HepG2 (cell line): ENCODE measurements around the gene MDP1. TPM values are rescaled to one million over a fixed set of nuclear protein-coding genes. Genes with fewer than 3 reads are reported as not detected.

Source experiments
- ARID2 ChIP-seq: sonication (generic); formaldehyde crosslinking; IDR thresholded peaks from 2 replicates; pipeline ENCODE4 v1.8.1; 2022; ENCODE audit warnings: mild to moderate bottlenecking, missing genetic modification reagents, borderline replicate concordance
- HMGA1 ChIP-seq: sonication (generic); formaldehyde crosslinking; conservative IDR thresholded peaks from 2 replicates; pipeline ENCODE4 v1.4.0; 2020; ENCODE audit warnings: missing genetic modification reagents
- JDP2 ChIP-seq: sonication (generic); formaldehyde crosslinking; IDR thresholded peaks from 2 replicates; pipeline ENCODE4 v1.8.1; 2022; ENCODE audit warnings: missing genetic modification reagents, borderline replicate concordance
- MZF1 ChIP-seq: sonication (generic); formaldehyde crosslinking; IDR thresholded peaks from 2 replicates; pipeline ENCODE4 v1.8.1; 2023; ENCODE audit warnings: mild to moderate bottlenecking, missing genetic modification reagents, borderline replicate concordance
- RBAK ChIP-seq: sonication (generic); formaldehyde crosslinking; IDR thresholded peaks from 2 replicates; pipeline ENCODE4 v1.5.1; 2020; ENCODE audit warnings: mild to moderate bottlenecking, missing genetic modification reagents
- REPIN1 ChIP-seq: sonication (generic); formaldehyde crosslinking; IDR thresholded peaks from 2 replicates; pipeline ENCODE4 v1.8.0; 2022; ENCODE audit warnings: missing genetic modification reagents, low read depth, mild to moderate bottlenecking, borderline replicate concordance
- SNRNP70 ChIP-seq: fragments of 200-400 bp; formaldehyde crosslinking; IDR thresholded peaks from 2 replicates; pipeline ENCODE4 v1.6.1; 2017; ENCODE audit warnings: mild to moderate bottlenecking, low read depth, low read length, moderate library complexity
- THAP11 ChIP-seq: IDR thresholded peaks from 2 replicates; pipeline ENCODE4 v1.6.1; 2016; ENCODE audit warnings: missing biosample characterization, missing genetic modification reagents
- ZFYVE20 ChIP-seq: sonication (generic); formaldehyde crosslinking; IDR thresholded peaks from 2 replicates; pipeline ENCODE4 v1.8.0; 2023; ENCODE audit warnings: low read depth, mild to moderate bottlenecking, moderate library complexity, missing genetic modification reagents, borderline replicate concordance
- ZNF235 ChIP-seq: sonication (generic); formaldehyde crosslinking; IDR thresholded peaks from 2 replicates; pipeline ENCODE4 v1.8.1; 2023; ENCODE audit warnings: mild to moderate bottlenecking, missing genetic modification reagents, borderline replicate concordance
- ZNF253 ChIP-seq: sonication (generic); formaldehyde crosslinking; IDR thresholded peaks from 2 replicates; pipeline ENCODE4 v1.8.0; 2022; ENCODE audit warnings: mild to moderate bottlenecking, missing genetic modification reagents, borderline replicate concordance
- ZNF296 ChIP-seq: sonication (generic); formaldehyde crosslinking; conservative IDR thresholded peaks from 2 replicates; pipeline ENCODE4 v1.5.0; 2020; ENCODE audit warnings: mild to moderate bottlenecking, missing genetic modification reagents
- ZNF720 ChIP-seq: sonication (generic); formaldehyde crosslinking; IDR thresholded peaks from 2 replicates; pipeline ENCODE4 v1.4.0; 2020; ENCODE audit warnings: missing genetic modification reagents
- ZNF780A ChIP-seq: sonication (generic); formaldehyde crosslinking; IDR thresholded peaks from 2 replicates; pipeline ENCODE4 v1.8.0; 2022; ENCODE audit warnings: mild to moderate bottlenecking, missing genetic modification reagents, moderate library complexity
- polyA plus RNA-seq, 8 experiments: library from polyadenylated mRNA; depleted of rRNA in 3 of 8; stranded (reverse) in 7 of 8; unstranded in 1 of 8; fragments of >200 nt; fragmentation: Illumina TruSeq in 4 of 8; extraction: Trizol in 4 of 8; gene quantifications; 2 replicates each; pipeline versions ENCODE4 v1.2.1 to v1.2.3, GENCODE V29; 2011 to 2016; ENCODE audit warnings: low read depth in 4 of 8, missing spikeins in 1 of 8, mixed read lengths in 1 of 8; ENCODE audit not compliant: insufficient read depth in 1 of 8
- total RNA-seq, 5 experiments: library from RNA; depleted of rRNA; stranded (reverse); fragments of >200 nt; fragmentation: Illumina TruSeq; extraction: Trizol; gene quantifications; 2 replicates each; pipeline ENCODE4 v1.2.3, GENCODE V29; 2016; ENCODE audit warnings: low read depth in 1 of 5
- TF ChIP-seq, protein P1 (sequence below): sonication (generic); formaldehyde crosslinking; conservative IDR thresholded peaks from 2 replicates; pipeline ENCODE4 v1.4.0; 2020; ENCODE audit warnings: missing genetic modification reagents
- TF ChIP-seq, protein P2 (sequence below): sonication (generic); formaldehyde crosslinking; conservative IDR thresholded peaks from 2 replicates; pipeline ENCODE4 v1.8.0; 2022; ENCODE audit warnings: low read depth, missing genetic modification reagents
- TF ChIP-seq, protein P3 (sequence below): sonication (generic); formaldehyde crosslinking; IDR thresholded peaks from 2 replicates; pipeline ENCODE4 v1.4.0; 2020; ENCODE audit warnings: missing genetic modification reagents
- TF ChIP-seq, protein P4 (sequence below): IDR thresholded peaks from 2 replicates; pipeline ENCODE4 v1.6.1; 2016; ENCODE audit warnings: low read depth, borderline replicate concordance
- TF ChIP-seq, protein P5 (sequence below): sonication (generic); formaldehyde crosslinking; conservative IDR thresholded peaks from 2 replicates; pipeline ENCODE4 v1.4.0; 2020; ENCODE audit warnings: missing genetic modification reagents

The MDP1 gene
- total and polyA plus RNA-seq, 2 of the 13 experiments (the other 11 are each of a cell fraction or from before 2014, with no cell fraction given): 44.1 to 48.7 TPM

DNA sequence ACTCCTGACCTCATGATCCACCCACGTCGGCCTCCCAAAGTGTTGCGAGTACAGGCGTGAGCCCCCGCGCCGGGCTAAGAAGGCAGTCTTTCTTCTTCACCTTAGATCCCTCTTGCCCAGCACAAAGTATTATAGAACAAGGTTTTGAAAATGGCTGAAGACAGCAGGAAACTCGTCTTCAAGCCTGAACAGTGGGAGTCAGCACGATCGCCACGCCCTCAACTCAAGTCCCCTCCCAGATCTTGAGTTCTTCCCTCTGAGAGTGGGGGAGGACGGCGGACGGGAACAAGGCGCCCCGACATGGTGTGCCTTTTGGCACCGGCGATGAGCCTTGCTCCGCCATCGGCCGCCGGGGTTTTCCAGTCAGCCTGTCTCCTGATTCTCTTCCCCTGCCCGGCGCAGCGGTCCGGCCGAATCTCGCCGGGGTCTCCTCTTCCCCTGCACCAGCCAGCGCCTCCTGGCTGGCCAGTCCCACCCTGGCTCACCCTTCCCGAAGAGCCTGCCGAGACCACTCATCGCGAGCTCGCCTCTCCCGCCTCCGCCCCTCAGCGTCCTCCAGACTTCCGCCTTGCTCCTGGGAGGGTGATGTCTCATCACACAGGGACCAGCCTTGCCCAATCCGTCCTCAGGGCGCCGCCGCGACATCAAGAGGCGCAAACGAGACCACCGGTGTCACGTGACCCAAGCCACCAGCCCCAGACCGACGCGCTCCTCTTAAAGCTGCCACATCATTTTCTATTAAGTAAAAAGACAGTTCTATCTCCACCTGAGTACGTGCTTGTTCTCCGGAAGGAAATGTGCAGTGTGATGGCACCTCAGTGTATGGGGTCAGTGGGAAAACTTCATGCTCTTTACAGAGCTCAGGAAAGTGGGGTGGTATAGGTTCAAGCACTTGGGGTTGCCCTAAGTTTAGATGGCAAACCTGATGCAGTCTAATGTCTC is 2.7 kb downstream of the MDP1 start, which contains the start of gene CHMP4A (continued):
- TF ChIP-seq, protein P1, sequence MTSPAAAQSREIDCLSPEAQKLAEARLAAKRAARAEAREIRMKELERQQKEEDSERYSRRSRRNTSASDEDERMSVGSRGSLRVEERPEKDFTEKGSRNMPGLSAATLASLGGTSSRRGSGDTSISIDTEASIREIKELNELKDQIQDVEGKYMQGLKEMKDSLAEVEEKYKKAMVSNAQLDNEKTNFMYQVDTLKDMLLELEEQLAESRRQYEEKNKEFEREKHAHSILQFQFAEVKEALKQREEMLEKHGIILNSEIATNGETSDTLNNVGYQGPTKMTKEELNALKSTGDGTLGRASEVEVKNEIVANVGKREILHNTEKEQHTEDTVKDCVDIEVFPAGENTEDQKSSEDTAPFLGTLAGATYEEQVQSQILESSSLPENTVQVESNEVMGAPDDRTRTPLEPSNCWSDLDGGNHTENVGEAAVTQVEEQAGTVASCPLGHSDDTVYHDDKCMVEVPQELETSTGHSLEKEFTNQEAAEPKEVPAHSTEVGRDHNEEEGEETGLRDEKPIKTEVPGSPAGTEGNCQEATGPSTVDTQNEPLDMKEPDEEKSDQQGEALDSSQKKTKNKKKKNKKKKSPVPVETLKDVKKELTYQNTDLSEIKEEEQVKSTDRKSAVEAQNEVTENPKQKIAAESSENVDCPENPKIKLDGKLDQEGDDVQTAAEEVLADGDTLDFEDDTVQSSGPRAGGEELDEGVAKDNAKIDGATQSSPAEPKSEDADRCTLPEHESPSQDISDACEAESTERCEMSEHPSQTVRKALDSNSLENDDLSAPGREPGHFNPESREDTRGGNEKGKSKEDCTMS (CRISPR knock-in tag): peak; percentile 82; the same call in 1 of the 2 replicates
- TF ChIP-seq REPIN1 (CRISPR knock-in tag) (peak; percentile 95), JDP2 (CRISPR knock-in tag) (no peak), ZNF296 (CRISPR knock-in tag) (no peak), ZNF235 (peak; percentile 94; the same call in 1 of the 2 replicates), RBAK (CRISPR knock-in tag) (peak; percentile 60), ZNF253 (peak; percentile 67; the same call in 1 of the 2 replicates), SNRNP70 (no peak), ZNF720 (no peak), MZF1 (CRISPR knock-in tag) (peak; percentile 85; the same call in 1 of the 2 replicates), ZFYVE20 (CRISPR knock-in tag) (peak; percentile 80; the same call in 1 of the 2 replicates), ZNF780A (no peak), HMGA1 (CRISPR knock-in tag) (no peak), THAP11 (CRISPR knock-in tag) (peak; percentile 96), ARID2 (CRISPR knock-in tag) (peak; percentile 92)
- TF ChIP-seq, protein P2, sequence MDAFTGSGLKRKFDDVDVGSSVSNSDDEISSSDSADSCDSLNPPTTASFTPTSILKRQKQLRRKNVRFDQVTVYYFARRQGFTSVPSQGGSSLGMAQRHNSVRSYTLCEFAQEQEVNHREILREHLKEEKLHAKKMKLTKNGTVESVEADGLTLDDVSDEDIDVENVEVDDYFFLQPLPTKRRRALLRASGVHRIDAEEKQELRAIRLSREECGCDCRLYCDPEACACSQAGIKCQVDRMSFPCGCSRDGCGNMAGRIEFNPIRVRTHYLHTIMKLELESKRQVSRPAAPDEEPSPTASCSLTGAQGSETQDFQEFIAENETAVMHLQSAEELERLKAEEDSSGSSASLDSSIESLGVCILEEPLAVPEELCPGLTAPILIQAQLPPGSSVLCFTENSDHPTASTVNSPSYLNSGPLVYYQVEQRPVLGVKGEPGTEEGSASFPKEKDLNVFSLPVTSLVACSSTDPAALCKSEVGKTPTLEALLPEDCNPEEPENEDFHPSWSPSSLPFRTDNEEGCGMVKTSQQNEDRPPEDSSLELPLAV (CRISPR knock-in tag): no peak
- TF ChIP-seq, protein P3, sequence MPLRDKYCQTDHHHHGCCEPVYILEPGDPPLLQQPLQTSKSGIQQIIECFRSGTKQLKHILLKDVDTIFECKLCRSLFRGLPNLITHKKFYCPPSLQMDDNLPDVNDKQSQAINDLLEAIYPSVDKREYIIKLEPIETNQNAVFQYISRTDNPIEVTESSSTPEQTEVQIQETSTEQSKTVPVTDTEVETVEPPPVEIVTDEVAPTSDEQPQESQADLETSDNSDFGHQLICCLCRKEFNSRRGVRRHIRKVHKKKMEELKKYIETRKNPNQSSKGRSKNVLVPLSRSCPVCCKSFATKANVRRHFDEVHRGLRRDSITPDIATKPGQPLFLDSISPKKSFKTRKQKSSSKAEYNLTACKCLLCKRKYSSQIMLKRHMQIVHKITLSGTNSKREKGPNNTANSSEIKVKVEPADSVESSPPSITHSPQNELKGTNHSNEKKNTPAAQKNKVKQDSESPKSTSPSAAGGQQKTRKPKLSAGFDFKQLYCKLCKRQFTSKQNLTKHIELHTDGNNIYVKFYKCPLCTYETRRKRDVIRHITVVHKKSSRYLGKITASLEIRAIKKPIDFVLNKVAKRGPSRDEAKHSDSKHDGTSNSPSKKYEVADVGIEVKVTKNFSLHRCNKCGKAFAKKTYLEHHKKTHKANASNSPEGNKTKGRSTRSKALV (CRISPR knock-in tag): peak; percentile 92; the same call in 1 of the 2 replicates
- TF ChIP-seq, protein P4, sequence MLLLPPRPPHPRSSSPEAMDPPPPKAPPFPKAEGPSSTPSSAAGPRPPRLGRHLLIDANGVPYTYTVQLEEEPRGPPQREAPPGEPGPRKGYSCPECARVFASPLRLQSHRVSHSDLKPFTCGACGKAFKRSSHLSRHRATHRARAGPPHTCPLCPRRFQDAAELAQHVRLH (CRISPR knock-in tag): peak; percentile 99
- TF ChIP-seq, protein P5, sequence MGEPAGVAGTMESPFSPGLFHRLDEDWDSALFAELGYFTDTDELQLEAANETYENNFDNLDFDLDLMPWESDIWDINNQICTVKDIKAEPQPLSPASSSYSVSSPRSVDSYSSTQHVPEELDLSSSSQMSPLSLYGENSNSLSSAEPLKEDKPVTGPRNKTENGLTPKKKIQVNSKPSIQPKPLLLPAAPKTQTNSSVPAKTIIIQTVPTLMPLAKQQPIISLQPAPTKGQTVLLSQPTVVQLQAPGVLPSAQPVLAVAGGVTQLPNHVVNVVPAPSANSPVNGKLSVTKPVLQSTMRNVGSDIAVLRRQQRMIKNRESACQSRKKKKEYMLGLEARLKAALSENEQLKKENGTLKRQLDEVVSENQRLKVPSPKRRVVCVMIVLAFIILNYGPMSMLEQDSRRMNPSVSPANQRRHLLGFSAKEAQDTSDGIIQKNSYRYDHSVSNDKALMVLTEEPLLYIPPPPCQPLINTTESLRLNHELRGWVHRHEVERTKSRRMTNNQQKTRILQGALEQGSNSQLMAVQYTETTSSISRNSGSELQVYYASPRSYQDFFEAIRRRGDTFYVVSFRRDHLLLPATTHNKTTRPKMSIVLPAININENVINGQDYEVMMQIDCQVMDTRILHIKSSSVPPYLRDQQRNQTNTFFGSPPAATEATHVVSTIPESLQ (CRISPR knock-in tag): peak; percentile 50; the same call in 1 of the 2 replicates
